Left cardiac atrium (tissue), 4 donors: ENCODE data around the gene MARCO. TPM values are rescaled to one million over a fixed set of nuclear protein-coding genes. Genes with fewer than 3 reads are reported as not detected.
A peak's percentile ranks its signal among the peaks of the same experiment; 100 is the strongest.
"Not testable (repeated sequence)": the region's sequence is repeated elsewhere in the genome, so short reads cannot be mapped to it uniquely, and the experiment has no call there.

Source experiments
- ATAC-seq, 2 donors: fragments of 200-7000 bp; cut with Tn5 transposase; one replicate each; pipeline ENCODE4 v1.9.1; 2020; ENCODE audit warnings: mild to moderate bottlenecking in 2 of 2, moderate library complexity in 2 of 2
- DNase-seq: peaks from one replicate; pipeline ENCODE4 v3.0.0-alpha.2; 2020
- intact Hi-C, 2 donors: fragments of 100-400 bp; cut with DNase I; formaldehyde crosslinking; loops; one replicate each; pipeline versions ENCODE4 v1.14.1 to v1.15.1; 2022 to 2023
- total RNA-seq, 2 donors: library from RNA; stranded (reverse); fragmentation: NEBNext Ultra II Directional; extraction: Animal tissue kit (Norgen Biotek cat#: 25700); gene quantifications; one replicate each; pipeline ENCODE4 v1.2.1, GENCODE V29; 2021
- donor health status: DM: no; HTN: yes; CAD: no.
- donor health status: DM: no; HTN: yes; CAD: no; lungs with severe emphysema.
- donor health status: DM: yes; HTN: yes; CAD: no.
- donor health status: Dilated cardiomyopathy.

MARCO gene
- total RNA-seq, 2 donors from 2014 or later: 34.5 to 97.0 TPM

GRCh38 chr2:118923371-118923770, 18.6 kb upstream of the MARCO start:
- intact Hi-C loops: no loop called here
- DNase-seq (no peak), ATAC-seq (no peak)

DNA sequence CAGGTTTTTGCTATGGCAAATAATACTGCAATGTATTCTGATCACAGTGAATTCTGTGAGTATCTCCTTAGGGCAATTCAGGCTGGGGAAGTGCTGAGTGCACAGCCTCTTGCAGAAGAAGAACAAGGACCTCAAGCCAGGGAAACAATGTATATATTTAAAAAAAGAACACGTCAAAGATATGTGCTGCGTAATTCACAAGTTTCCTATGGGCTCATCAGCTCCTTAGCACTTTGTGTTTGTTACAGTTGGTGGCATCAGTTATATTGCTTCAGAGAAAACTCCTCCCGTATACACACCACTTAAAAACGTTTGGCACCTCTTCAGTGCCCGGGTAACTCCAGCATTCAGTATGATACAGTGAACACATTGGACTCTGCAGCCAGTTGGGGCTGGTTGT, 16.5 kb upstream of the MARCO start:
- ATAC-seq: no peak
- no peak for DNase-seq
- intact Hi-C loops: no loop called here

GRCh38 chr2:118925981-118926380, 16.0 kb upstream of the MARCO start:
- no peak for ATAC-seq
- intact Hi-C loops: no loop called here
- DNase-seq: no peak

GRCh38 chr2:118929059-118929458, 12.9 kb upstream of the MARCO start:
- ATAC-seq (no peak), DNase-seq (no peak)
- intact Hi-C loops: no loop called here

GRCh38 chr2:118932949-118933348, 9.0 kb upstream of the MARCO start:
- DNase-seq (no peak), ATAC-seq (no peak)
- intact Hi-C loops: no loop called here

- no peak for DNase-seq
- intact Hi-C loops: no loop called here
- ATAC-seq: peak in 1 of 2 donors; percentile 43
These were observed 5.7 kb upstream of the MARCO start for GRCh38 chr2:118936306-118936705.

GRCh38 chr2:118936936-118937335, 5.1 kb upstream of the MARCO start:
- intact Hi-C loops: no loop called here
- ATAC-seq: peak in 1 of 2 donors; percentile 58
- DNase-seq: no peak

DNA sequence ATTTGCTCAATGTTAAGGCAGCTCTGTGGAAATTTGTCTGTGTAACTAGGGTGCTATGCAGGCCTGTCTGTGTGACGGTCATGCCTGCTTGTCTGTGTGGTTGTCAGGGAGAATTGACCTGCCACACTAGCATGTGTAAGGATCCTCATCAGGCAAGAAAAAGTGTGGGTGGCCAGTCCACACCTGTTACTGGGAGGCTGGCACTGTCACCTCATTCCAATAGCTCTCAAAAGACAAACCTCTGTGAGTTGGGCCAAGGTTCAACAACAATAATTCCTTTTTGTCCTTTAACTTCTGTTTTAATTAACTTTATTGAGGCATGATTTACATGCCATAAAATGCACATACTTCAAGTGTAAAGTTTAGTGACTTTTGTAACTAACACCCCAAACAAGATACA, 4.2 kb upstream of the MARCO start:
- ATAC-seq (no peak), DNase-seq (no peak)
- intact Hi-C loops: no loop called here

- intact Hi-C loops: no loop called here
- DNase-seq: no peak
- peak in 1 of 2 donors; percentile 30 for ATAC-seq
These were observed 2.0 kb upstream of the MARCO start for GRCh38 chr2:118939994-118940393.

GRCh38 chr2:118940486-118941120, 1.4 kb upstream of the MARCO start:
- ATAC-seq (peak; percentile 38 to 56), DNase-seq (peak; percentile 45)
- intact Hi-C loops: no loop called here

- no peak for DNase-seq
- intact Hi-C loops: no loop called here
- ATAC-seq: no peak
These were observed 1.3 kb downstream of the MARCO start for GRCh38 chr2:118943286-118943685.

GRCh38 chr2:118945881-118946280, 3.9 kb downstream of the MARCO start:
- intact Hi-C loops: no loop called here
- no peak for ATAC-seq
- DNase-seq: no peak

GRCh38 chr2:118948266-118948665, 6.3 kb downstream of the MARCO start:
- not testable (repeated sequence) for DNase-seq, ATAC-seq

DNA sequence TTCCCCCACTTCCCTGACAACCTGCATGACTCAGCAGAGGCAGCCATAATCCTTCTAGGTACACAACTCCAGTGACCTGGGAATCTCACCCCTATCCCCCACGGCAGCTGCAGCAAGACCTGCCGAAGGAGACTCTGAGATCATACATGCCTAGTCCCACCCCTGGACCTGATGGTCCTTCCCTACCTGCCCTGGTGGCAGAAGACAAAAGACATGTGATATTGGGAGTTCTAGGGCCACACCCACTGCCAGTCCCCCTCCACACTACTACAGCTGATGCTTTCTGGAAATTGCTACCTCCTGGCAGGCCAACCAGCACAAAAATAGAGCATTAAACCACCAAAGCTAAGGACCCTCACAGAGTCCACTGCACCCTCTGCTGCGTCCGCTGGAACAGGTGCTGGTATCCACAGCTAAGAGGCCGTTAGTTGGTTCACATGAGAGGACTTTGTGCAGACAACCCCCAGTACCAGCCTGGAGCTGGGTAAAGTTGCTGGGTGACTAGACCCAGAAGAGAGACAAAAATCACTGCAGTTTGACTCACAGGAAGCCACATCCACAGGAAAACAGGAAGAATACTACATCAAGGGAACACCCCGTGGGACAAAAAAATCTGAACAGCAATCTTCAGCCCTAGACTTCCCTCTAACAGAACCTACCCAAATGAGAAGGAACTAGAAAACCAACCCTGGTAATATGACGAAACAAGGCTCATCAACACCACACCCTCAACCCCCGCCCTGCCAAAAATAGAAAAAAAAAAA, 12.5 kb downstream of the MARCO start:
- no peak for DNase-seq

More at GRCh38 chr2:118948266-118948665, 6.3 kb downstream of the MARCO start:
- intact Hi-C loops: not testable (repeated sequence)

GRCh38 chr2:118965737-118966136, 23.7 kb downstream of the MARCO start:
- intact Hi-C loops: no loop called here
- no peak for ATAC-seq
- DNase-seq: no peak

More for the DNA sequence above, 12.5 kb downstream of the MARCO start:
- intact Hi-C loops: no loop called here
- ATAC-seq: peak in 1 of 2 donors; percentile 46

GRCh38 chr2:118967124-118967880, 25.3 kb downstream of the MARCO start:
- intact Hi-C loops: no loop called here
- no peak for ATAC-seq
- no peak for DNase-seq

GRCh38 chr2:118968042-118968441, 26.0 kb downstream of the MARCO start:
- peak in 1 of 2 donors; percentile 34 for ATAC-seq
- intact Hi-C loops: no loop called here

GRCh38 chr2:118968961-118969733, 27.2 kb downstream of the MARCO start:
- DNase-seq (no peak), ATAC-seq (no peak)
- intact Hi-C loops: no loop called here

More at GRCh38 chr2:118968042-118968441, 26.0 kb downstream of the MARCO start:
- no peak for DNase-seq

- no peak for DNase-seq
- intact Hi-C loops: no loop called here
- ATAC-seq: no peak
These were observed 27.9 kb downstream of the MARCO start for GRCh38 chr2:118969734-118970395.
